SU-DHL-6 (cell line): ENCODE results near the gene PRODH2.

Experiments
- CTCF ChIP-seq: fragments of 200-600 bp; sonication (generic); IDR thresholded peaks from one replicate; pipeline ENCODE4 v1.5.1; 2017; ENCODE audit warnings: antibody characterized with exemption, mild to moderate bottlenecking, low read length, moderate library complexity; ENCODE audit not compliant: insufficient read depth, poor library complexity, severe bottlenecking
- EZH2phosphoT487 ChIP-seq: fragments of 200-600 bp; sonication (generic), shearing (Covaris generic); conservative IDR thresholded peaks from 2 replicates; pipeline ENCODE4 v1.6.1; 2018; ENCODE audit warnings: mild to moderate bottlenecking, antibody characterized with exemption, low read length, moderate library complexity, mixed read lengths

GRCh38 chr19:35845215-35846037, 32.8 kb upstream of the PRODH2 start:
- TF ChIP-seq CTCF (no peak), EZH2phosphoT487 (no peak)
